ENCODE measurements around the gene SRSF4.

DNA sequence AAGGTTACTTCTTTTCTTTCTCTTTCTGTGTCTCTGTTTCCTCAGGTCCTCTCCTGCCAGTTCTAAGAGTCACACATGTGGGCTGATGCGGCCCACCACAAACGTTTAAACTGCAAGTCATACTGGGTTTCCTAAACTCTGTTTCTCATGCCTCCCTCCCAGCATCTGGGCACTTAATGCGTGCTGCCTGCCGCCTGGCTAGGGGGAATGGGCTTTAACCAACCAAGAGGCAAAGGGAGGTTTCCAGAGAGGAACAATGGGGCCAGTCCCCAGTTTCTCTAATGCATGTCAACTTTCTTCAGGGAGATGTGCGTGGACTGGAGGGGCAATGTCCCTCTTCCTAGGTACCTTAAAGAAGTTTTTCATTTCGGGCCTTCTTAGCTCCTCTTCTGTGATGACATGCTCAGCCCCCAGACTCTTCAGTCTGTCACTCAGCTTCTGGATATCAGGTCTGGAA, 19.9 kb upstream of the SRSF4 start:
- TF ChIP-seq HCFC1 (IDR thresholded peaks at IDR 0.05; ENCODE audit: low read length) (no peak), POLR2AphosphoS5 (IDR thresholded peaks at IDR 0.05; ENCODE audit: low read length) (no peak), USF2 (IDR thresholded peaks at IDR 0.05; ENCODE audit: borderline replicate concordance, low read depth, low read length) (no peak)
- TF ChIP-seq, protein P1, sequence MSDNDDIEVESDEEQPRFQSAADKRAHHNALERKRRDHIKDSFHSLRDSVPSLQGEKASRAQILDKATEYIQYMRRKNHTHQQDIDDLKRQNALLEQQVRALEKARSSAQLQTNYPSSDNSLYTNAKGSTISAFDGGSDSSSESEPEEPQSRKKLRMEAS (IDR thresholded peaks at IDR 0.05; ENCODE audit: low read depth, low read length): no peak

Measured in GM12878 (cell line).